Adrenal gland (tissue), 5 donors: Measurements from ENCODE around the gene CARD10.

Experiments used
- POLR2A ChIP-seq, 2 donors: fragments of 450-650 bp; IDR thresholded peaks; one replicate each; pipeline ENCODE4 v1.6.1; 2017; ENCODE audit warnings: antibody characterized with exemption in 2 of 2, mild to moderate bottlenecking in 2 of 2, moderate library complexity in 1 of 2
- TF ChIP-seq, protein P1 (sequence below), 6 experiments: fragments of 450-650 bp in 4 of 6; fragments of 200-600 bp in 2 of 6; sonication (generic) in 1 of 6; IDR thresholded peaks; 1 replicate in 5 of 6; 2 replicates in 1 of 6; pipeline versions ENCODE4 v1.5.1 to v1.8.0; 2016 to 2021; ENCODE audit warnings: antibody characterized with exemption in 6 of 6, mild to moderate bottlenecking in 2 of 6, moderate library complexity in 1 of 6
- donor health status: DM: no; HTN: no; CAD: no.

DNA sequence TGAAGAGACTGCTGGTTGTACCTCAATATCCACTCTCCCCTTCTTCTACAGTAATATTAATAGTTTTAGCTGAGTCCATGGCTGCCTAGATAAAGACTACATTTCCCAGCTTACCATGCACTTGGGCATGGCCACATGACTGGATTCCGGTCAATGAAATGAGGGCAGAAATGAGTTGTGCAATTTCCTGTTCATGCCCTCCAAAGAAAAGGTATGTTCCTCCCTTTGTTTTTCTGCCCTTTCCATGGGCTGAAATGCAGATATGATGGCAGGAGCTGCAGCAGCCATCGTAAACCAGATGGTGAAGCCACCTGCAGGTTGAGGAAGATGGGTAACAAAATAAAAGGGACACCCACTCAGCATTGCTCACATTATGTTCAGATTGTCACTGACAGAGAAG is 76.7 kb downstream of the CARD10 start:
- TF ChIP-seq, protein P1, sequence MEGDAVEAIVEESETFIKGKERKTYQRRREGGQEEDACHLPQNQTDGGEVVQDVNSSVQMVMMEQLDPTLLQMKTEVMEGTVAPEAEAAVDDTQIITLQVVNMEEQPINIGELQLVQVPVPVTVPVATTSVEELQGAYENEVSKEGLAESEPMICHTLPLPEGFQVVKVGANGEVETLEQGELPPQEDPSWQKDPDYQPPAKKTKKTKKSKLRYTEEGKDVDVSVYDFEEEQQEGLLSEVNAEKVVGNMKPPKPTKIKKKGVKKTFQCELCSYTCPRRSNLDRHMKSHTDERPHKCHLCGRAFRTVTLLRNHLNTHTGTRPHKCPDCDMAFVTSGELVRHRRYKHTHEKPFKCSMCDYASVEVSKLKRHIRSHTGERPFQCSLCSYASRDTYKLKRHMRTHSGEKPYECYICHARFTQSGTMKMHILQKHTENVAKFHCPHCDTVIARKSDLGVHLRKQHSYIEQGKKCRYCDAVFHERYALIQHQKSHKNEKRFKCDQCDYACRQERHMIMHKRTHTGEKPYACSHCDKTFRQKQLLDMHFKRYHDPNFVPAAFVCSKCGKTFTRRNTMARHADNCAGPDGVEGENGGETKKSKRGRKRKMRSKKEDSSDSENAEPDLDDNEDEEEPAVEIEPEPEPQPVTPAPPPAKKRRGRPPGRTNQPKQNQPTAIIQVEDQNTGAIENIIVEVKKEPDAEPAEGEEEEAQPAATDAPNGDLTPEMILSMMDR (IDR thresholded peaks at IDR 0.05): no peak
- TF ChIP-seq POLR2A (IDR thresholded peaks at IDR 0.05): no peak
